DMS53 (cell line): Measurements from ENCODE around the gene APEX1.
"Not testable (repeated sequence)": the region's sequence is repeated elsewhere in the genome, so short reads cannot be mapped to it uniquely, and the experiment has no call there.

Experiments
- DNase-seq: peaks from one replicate; lab custom pipeline; 2025; lab: John Stamatoyannopoulos, UW

The APEX1 gene

GRCh38 chr14:20472536-20473169 is 17.6 kb downstream of the APEX1 start:
- DNase-seq = no peak

GRCh38 chr14:20476776-20477175 is 21.8 kb downstream of the APEX1 start:
- DNase-seq = no peak

DNA sequence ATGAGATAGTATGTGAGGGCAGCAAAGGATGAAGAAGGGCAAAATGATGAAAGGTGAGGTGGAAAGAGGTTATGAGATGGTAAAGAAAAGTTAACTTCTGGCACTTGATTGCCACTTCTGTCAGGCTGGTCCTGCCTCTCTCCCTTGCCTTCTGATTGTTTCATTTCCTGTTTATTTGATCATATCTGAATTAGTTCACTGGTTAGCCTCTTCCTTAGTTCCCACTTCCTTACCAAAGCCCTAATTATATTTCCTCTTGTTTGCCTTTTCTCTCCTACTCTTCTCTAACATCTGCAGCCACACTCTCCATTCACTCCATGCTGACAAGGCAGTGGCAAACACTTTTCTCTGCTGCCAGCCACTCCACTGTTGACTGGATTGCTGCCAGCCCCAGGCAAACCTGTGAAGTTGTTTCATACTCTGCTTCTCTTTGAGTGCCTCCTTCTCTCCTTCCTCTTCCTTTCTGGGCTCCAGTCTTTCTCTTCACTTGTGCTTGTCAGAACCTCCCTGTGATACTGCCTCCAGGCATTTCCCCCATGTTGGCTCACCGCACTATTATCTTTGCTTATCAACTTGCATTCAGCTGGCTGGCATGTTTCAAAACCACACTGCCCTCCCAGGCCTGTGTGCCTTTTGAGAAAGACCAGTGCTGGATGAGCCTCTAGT is 22.3 kb downstream of the APEX1 start:
- no peak for DNase-seq

DNA sequence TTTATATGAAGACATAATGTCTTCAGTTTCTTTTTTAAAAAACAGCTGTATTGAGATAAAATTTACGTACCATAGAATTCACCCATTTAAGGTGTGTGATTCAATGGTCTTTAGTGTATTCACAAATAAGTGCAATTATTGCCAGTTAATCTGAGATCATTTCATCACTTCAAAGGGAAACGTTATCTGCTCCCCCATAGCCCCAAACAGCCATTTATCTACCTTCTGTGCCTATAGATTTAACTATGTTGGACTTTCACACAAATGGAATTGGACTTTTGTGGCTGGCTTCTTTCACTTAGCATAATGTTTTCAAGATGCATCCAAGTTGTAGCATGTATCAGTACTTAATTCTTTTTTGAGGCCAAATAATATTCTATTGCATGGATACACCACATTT is 23.9 kb downstream of the APEX1 start:
- no peak for DNase-seq

GRCh38 chr14:20482382-20482781 is 27.4 kb downstream of the APEX1 start:
- no peak for DNase-seq

- no peak for DNase-seq
These were observed 30.9 kb downstream of the APEX1 start for GRCh38 chr14:20485900-20486299.

DNA sequence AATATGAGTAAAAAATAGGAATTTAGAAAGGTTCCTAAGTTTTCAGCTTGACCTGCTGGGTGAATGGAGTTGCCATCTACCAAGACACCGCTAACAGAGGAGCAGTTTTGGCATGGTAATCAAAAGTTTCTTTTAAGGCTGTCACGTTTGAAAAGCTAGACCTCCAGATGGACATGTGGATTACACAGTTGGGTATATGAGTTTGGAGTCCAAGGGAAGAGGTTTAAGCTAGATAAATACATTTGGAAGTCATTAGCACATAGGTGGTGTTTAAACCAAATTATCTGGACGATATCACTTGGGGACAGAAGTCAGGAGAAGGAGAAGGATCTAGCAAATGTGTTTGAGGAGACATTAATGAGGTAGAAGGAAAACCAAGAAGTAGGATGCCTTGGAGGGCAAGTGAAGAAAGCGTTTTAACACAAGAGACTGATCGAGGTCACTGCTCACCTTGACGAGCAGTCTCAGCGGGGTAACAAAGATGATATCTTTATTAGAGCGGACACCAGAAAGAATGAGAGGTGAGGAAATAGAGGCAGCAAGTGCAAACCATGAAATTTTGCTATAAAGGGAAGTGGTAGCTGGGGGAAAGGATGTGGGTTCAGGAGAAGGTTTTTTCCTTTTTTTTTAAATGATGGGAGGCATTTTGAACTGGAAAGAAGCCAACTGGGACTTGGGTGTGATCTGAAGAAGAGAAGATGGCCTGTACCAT is 31.8 kb downstream of the APEX1 start:
- DNase-seq = no peak

DNA sequence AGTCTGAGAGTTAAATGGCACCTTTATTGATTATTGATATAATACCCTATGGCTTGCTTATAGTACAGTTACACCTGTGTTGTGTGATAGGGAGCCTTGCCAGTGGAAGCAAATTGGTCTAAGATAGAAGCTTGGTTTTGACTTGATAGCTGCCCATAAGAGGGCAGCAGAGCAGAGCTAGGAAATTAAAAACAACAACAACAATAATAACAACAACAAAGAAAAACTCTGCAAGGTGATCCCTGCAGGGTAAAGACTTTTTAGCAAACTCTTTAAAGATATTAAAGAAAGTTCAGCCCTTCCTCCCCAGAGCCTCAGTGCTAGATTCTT is 32.3 kb downstream of the APEX1 start:
- DNase-seq = no peak

GRCh38 chr14:20489093-20489994 is 34.3 kb downstream of the APEX1 start:
- no peak for DNase-seq

DNA sequence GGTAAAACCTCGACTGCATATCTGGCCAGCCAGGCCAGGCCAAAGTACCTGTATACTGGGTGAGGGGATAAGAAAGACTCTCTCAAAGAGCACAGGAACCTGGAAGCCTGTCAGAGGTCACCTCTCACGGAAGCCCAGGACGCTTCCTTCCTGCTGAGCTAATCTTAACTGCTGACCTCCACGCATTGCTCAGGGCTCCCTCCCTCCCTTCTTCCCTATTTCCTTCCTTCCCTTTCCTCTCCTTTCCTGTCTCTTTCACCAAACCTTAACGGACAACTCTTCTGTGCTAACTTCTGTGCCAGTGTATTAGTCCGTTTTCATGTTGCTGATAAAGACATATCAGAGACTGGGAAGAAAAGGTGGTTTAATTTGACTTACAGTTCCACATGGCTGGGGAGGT is 35.5 kb downstream of the APEX1 start:
- DNase-seq = no peak

GRCh38 chr14:20492486-20492885 is 37.5 kb downstream of the APEX1 start:
- DNase-seq = no peak

DNA sequence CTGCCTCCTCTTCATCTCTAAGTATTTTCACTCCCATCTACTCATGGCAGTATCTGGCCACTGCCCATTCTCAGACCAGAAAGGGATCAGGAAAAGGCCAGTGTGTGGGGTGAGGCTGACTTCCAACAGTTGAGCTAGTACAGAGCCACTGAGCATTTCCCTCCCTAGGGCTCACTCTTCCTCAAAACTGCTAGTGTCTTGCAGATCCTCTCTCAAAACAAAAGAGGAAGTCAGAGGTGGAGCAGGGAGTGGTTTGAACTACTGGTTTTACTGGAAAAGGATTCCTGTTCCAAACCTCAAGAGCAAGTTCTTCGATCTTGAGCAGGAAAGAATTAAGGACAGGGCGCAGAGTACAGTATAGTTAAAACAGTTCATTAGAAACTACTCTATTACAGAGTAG is 38.6 kb downstream of the APEX1 start:
- DNase-seq = no peak

- DNase-seq = no peak
These were observed 40.1 kb downstream of the APEX1 start for GRCh38 chr14:20494935-20495766.

- no peak for DNase-seq
These were observed 43.6 kb downstream of the APEX1 start for GRCh38 chr14:20498622-20499021.

DNA sequence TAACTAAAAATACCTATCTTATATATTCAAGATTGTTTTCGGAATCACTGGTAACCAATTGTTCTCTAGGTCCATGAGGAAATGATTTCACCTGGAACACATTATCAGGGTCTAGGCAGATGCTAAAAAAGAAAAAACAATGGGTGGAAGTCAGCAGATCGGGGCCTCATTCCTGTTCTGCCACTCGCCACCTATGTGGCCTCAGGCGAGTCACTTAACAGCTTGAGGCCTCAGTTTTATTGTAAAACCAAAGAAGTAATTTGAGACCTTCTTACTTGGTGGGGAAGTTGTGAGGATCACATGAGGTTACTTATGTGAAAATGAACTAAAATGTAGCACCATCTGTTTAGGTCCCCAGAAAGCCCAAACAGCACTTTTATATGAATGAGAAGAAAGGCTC is 44.1 kb downstream of the APEX1 start:
- no peak for DNase-seq

DNA sequence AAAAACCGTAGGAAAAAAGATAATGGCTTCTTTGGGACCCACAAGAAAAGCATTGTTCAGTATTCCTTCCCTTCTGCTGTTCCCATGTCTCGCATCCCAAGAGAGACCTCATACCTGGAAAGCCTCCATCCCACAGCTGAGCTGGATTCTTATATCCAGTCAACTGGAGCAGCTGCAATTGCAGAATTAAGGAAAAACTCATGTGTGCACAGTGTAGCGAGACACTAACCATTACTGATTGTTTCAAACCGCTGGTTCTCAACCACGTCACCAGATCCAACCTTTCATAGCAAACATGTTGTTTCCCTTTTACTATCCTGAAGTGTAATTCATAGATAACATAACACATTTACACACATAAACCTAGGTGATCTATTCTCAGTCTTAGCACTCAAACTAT is 44.9 kb downstream of the APEX1 start:
- DNase-seq = no peak

DNA sequence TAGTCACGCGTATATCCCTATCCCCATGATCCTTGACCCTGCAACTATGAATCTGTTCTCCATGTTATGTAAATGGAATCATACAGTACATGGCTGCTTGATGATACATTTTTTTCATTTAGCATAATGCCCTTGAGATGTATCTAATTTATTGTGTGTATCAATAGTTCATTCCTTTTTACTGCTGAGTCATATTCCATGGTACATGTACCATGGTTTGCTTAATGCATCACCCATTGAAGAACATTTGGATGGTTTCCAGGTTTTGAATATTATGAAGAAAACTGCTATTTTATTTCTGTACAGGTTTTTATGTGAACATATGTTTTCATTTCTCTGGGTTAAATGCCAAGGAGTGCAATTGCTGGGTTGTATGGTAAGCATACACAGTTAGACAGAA is 46.3 kb downstream of the APEX1 start:
- DNase-seq = no peak

GRCh38 chr14:20503898-20504297 is 48.9 kb downstream of the APEX1 start:
- no peak for DNase-seq

GRCh38 chr14:20506276-20506675 is 51.2 kb downstream of the APEX1 start:
- not testable (repeated sequence) for DNase-seq

DNA sequence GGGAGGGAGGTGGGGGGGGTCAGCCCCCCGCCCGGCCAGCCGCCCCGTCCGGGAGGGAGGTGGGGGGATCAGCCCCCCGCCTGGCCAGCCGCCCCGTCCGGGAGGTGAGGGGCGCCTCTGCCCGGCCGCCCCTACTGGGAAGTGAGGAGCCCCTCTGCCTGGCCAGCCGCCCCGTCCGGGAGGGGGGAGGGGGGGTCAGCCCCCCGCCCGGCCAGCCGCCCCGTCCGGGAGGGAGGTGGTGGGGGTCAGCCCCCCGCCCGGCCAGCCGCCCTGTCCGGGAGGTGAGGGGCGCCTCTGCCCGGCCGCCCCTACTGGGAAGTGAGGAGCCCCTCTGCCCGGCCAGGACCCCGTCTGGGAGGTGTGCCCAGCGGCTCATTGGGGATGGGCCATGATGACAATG is 51.7 kb downstream of the APEX1 start:
- DNase-seq = not testable (repeated sequence)
